ENCODE data around the gene GRPEL1. TPM values are rescaled to one million over a fixed set of nuclear protein-coding genes. Genes with fewer than 3 reads are reported as not detected.

Gene GRPEL1
- total and polyA plus RNA-seq, 2 of the 13 experiments (the other 11 are each of a cell fraction or from before 2014, with no cell fraction given) = 32.3 to 141 TPM

DNA sequence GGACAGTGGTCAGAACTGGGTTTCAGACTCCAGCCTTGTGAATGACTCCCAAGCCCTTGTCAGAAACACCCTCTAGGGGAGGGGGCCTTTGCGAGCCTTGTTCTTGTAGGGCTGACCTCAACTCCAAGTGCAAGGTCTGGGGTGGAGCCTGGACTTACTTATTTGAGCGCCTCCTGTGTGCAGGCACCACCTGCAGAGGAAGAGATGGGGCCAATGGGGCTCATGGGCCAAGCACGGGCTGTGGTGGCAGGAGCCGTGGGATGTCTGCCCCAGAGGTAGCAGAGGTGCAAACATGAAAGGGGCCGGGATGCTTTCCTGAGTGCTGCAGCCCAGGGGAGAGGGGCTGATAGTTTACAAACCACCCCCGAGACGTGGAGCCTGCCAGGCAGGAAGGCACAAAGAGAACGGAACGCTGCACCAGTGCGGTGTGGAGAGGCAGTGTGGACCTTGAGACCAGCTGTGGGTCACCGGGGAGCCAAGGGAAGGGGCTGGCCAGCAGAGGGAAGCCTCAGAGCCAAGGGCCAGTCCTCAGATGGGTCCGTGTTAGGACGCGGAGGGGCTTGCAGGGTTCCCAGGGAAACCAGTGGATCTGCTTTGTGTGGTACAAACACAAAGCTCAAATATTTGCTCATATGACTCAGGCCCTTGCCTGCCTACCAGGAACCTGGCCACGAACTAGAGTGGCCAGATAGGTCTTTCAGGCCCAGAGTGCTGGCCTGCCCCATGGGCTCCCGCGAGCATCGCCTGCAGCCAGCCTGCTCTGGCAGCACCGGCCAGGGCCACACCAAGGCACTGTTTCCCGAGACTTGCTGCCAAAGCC is 33.4 kb downstream of the GRPEL1 start (continued):
- no peak; the same call in 1 of the 2 replicates for TF ChIP-seq HNF4G (IDR thresholded peaks at IDR 0.05; ENCODE audit: borderline replicate concordance, low read depth, low read length)
- TF ChIP-seq HNF4G (CRISPR knock-in tag; IDR thresholded peaks at IDR 0.05; ENCODE audit: borderline replicate concordance, low read depth) = peak; percentile 33; the same call in 1 of the 2 replicates
- no peak for TF ChIP-seq FOXK2 (IDR thresholded peaks at IDR 0.05)
- TF ChIP-seq SNAPC4 (CRISPR knock-in tag; IDR thresholded peaks at IDR 0.05) = no peak
- TF ChIP-seq TEAD3 (CRISPR knock-in tag; optimal IDR thresholded peaks at IDR 0.05; ENCODE audit: borderline replicate concordance) = peak; percentile 65
- no peak for TF ChIP-seq PAWR (CRISPR knock-in tag; IDR thresholded peaks at IDR 0.05; ENCODE audit: borderline replicate concordance)
- no peak for TF ChIP-seq PLRG1 (conservative IDR thresholded peaks at IDR 0.05)
- TF ChIP-seq CBX5 (CRISPR knock-in tag; IDR thresholded peaks at IDR 0.05; ENCODE audit: borderline replicate concordance) = no peak
- TF ChIP-seq GFI1 (CRISPR knock-in tag; IDR thresholded peaks at IDR 0.05; ENCODE audit: borderline replicate concordance) = no peak; the same call in 1 of the 2 replicates
- no peak for TF ChIP-seq LCORL (IDR thresholded peaks at IDR 0.05)
- peak; percentile 48; the same call in 1 of the 2 replicates for TF ChIP-seq LCORL (CRISPR knock-in tag; IDR thresholded peaks at IDR 0.05)
- peak; percentile 70; the same call in 1 of the 2 replicates for TF ChIP-seq RXRB (CRISPR knock-in tag; IDR thresholded peaks at IDR 0.05; ENCODE audit: borderline replicate concordance)
- TF ChIP-seq ZHX2 (IDR thresholded peaks at IDR 0.05; ENCODE audit: low read depth) = 0 out of 2 replicates have a peak, but pooled peaks have one; percentile 20
- no peak for TF ChIP-seq ZHX2 (CRISPR knock-in tag; IDR thresholded peaks at IDR 0.05; ENCODE audit: borderline replicate concordance)
- no peak for TF ChIP-seq TCF12 (IDR thresholded peaks at IDR 0.05)
- TF ChIP-seq TCF12 (CRISPR knock-in tag; IDR thresholded peaks at IDR 0.05) = no peak
- 0 out of 2 replicates have a peak, but pooled peaks have one; percentile 53 for TF ChIP-seq YEATS4 (CRISPR knock-in tag; IDR thresholded peaks at IDR 0.05; ENCODE audit: borderline replicate concordance)
- TF ChIP-seq, protein P1, sequence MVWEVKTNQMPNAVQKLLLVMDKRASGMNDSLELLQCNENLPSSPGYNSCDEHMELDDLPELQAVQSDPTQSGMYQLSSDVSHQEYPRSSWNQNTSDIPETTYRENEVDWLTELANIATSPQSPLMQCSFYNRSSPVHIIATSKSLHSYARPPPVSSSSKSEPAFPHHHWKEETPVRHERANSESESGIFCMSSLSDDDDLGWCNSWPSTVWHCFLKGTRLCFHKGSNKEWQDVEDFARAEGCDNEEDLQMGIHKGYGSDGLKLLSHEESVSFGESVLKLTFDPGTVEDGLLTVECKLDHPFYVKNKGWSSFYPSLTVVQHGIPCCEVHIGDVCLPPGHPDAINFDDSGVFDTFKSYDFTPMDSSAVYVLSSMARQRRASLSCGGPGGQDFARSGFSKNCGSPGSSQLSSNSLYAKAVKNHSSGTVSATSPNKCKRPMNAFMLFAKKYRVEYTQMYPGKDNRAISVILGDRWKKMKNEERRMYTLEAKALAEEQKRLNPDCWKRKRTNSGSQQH (CRISPR knock-in tag; IDR thresholded peaks at IDR 0.05; ENCODE audit: low read depth) = peak; percentile 80; the same call in 1 of the 2 replicates

All from HepG2 (cell line).